HG03064 (cell line): ENCODE measurements around the gene CACNA1G.

Experiments used
- ATAC-seq: cut with Tn5 transposase; IDR thresholded peaks from one replicate; pipeline ENCODE4 v1.9.1; 2021; ENCODE audit warnings: low read depth; ENCODE audit not compliant: unreplicated experiment

The CACNA1G gene

GRCh38 chr17:50560185-50560824 lies at the start of gene CACNA1G:
TSS of gene CACNA1G (plus strand) at chr17:50560715. CDS start at chr17:50561460, 745 bp downstream.
- peak; percentile 79 for ATAC-seq

- peak; percentile 85 for ATAC-seq
Measured at GRCh38 chr17:50511058-50511457, 49.5 kb upstream of the CACNA1G start.

GRCh38 chr17:50513495-50513894 lies 47.0 kb upstream of the CACNA1G start:
- ATAC-seq = no peak

- no peak for ATAC-seq
Measured at GRCh38 chr17:50514388-50514787, 46.1 kb upstream of the CACNA1G start.

GRCh38 chr17:50514936-50515702 lies 45.4 kb upstream of the CACNA1G start:
- ATAC-seq = no peak

- no peak for ATAC-seq
Measured at GRCh38 chr17:50517011-50517410, 43.5 kb upstream of the CACNA1G start.

GRCh38 chr17:50517504-50518383 lies 42.8 kb upstream of the CACNA1G start:
- no peak for ATAC-seq

- no peak for ATAC-seq
Measured at GRCh38 chr17:50518384-50519023, 42.0 kb upstream of the CACNA1G start.

- no peak for ATAC-seq
Measured at GRCh38 chr17:50519141-50519834, 41.2 kb upstream of the CACNA1G start.

- ATAC-seq = no peak
Measured at GRCh38 chr17:50520483-50520882, 40.0 kb upstream of the CACNA1G start.

- no peak for ATAC-seq
Measured at GRCh38 chr17:50521514-50521913, 39.0 kb upstream of the CACNA1G start.

GRCh38 chr17:50522766-50523165 lies 37.7 kb upstream of the CACNA1G start:
- no peak for ATAC-seq

GRCh38 chr17:50523208-50523607 lies 37.3 kb upstream of the CACNA1G start:
- no peak for ATAC-seq

- no peak for ATAC-seq
Measured at GRCh38 chr17:50524838-50525237, 35.7 kb upstream of the CACNA1G start.

- ATAC-seq = no peak
Measured at GRCh38 chr17:50527155-50527762, 33.3 kb upstream of the CACNA1G start.

- ATAC-seq = no peak
Measured at GRCh38 chr17:50527949-50528474, 32.5 kb upstream of the CACNA1G start.

GRCh38 chr17:50529849-50530248 lies 30.7 kb upstream of the CACNA1G start:
- no peak for ATAC-seq

GRCh38 chr17:50531428-50532025 lies 29.0 kb upstream of the CACNA1G start:
- ATAC-seq = no peak

GRCh38 chr17:50532452-50533024 lies 28.0 kb upstream of the CACNA1G start, which contains the start of gene EPN3:
TSS of gene EPN3 (plus strand) at chr17:50532735. CDS start at chr17:50536557, 3,822 bp downstream.
- no peak for ATAC-seq
